Osteoblast (primary cell): ENCODE measurements around the gene HYDIN. TPM values are rescaled to one million over a fixed set of nuclear protein-coding genes. Genes with fewer than 3 reads are reported as not detected.

Experiments
- DNase-seq: peaks from one replicate; pipeline ENCODE4 v3.0.0; 2011; ENCODE audit warnings: low spot score, mixed read lengths; ENCODE audit not compliant: insufficient read length; ENCODE audit errors: missing footprints
- H2AFZ ChIP-seq: 2 replicates; pipeline ENCODE4 v1.6.0; 2011; ENCODE audit warnings: mild to moderate bottlenecking, low read length
- H3K27ac ChIP-seq: 2 replicates; pipeline ENCODE4 v1.5.1; 2011; ENCODE audit warnings: mild to moderate bottlenecking, low read depth, low read length, moderate library complexity
- H3K27me3 ChIP-seq: 2 replicates; pipeline ENCODE4 v1.6.0; 2012; ENCODE audit warnings: mild to moderate bottlenecking, control low read depth, inconsistent platforms, low read length, moderate library complexity; ENCODE audit not compliant: insufficient read depth
- H3K36me3 ChIP-seq: 2 replicates; pipeline ENCODE4 v1.5.1; 2011; ENCODE audit warnings: mild to moderate bottlenecking, low read length, control low read depth, moderate library complexity; ENCODE audit not compliant: insufficient read depth
- H3K4me1 ChIP-seq: 2 replicates; pipeline ENCODE4 v1.5.1; 2011; ENCODE audit warnings: mild to moderate bottlenecking, low read length, control low read depth, moderate library complexity; ENCODE audit not compliant: insufficient read depth
- H3K4me2 ChIP-seq: 2 replicates; pipeline ENCODE4 v1.6.0; 2011; ENCODE audit warnings: mild to moderate bottlenecking, low read length; ENCODE audit not compliant: insufficient read depth
- H3K4me3 ChIP-seq: fragments of 200-600 bp; sonication (generic); 3 replicates; pipeline ENCODE4 v1.5.1; 2012; ENCODE audit warnings: mild to moderate bottlenecking, low read length, inconsistent platforms; ENCODE audit not compliant: insufficient read depth
- H3K79me2 ChIP-seq: 2 replicates; pipeline ENCODE4 v1.6.0; 2012; ENCODE audit warnings: mild to moderate bottlenecking, low read length, control low read depth, inconsistent platforms; ENCODE audit not compliant: insufficient read depth
- H3K9me3 ChIP-seq: 2 replicates; pipeline ENCODE4 v1.5.1; 2011; ENCODE audit warnings: low read depth, low read length, control low read depth
- H4K20me1 ChIP-seq: 2 replicates; pipeline ENCODE4 v1.6.0; 2012; ENCODE audit warnings: mild to moderate bottlenecking, low read length, control low read depth; ENCODE audit not compliant: insufficient read depth
- CTCF ChIP-seq: IDR thresholded peaks from 2 replicates; pipeline ENCODE4 v1.5.1; 2011; ENCODE audit warnings: mild to moderate bottlenecking, low read depth, low read length, moderate library complexity; ENCODE audit errors: extremely low read depth
- total RNA-seq: library from RNA; depleted of rRNA; stranded (reverse); fragments of >200 nt; gene quantifications from 2 replicates; pipeline ENCODE4 v1.2.3, GENCODE V29; 2012

The HYDIN gene
- total RNA-seq, 1 donor, result 2.9 TPM

- Histone ChIP-seq H2AFZ (no peak overlapping the region), H3K4me1 (no peaks in the 10 kb centered on the region), H3K27me3 (no peaks in the 10 kb centered on the region), H3K27ac (no peak overlapping the region), H4K20me1 (no peaks in the 10 kb centered on the region), H3K4me3 (no peak overlapping the region), H3K36me3 (no peaks in the 10 kb centered on the region), H3K4me2 (no peak overlapping the region), H3K79me2 (no peaks in the 10 kb centered on the region), H3K9me3 (no peaks in the 10 kb centered on the region)
- TF ChIP-seq CTCF, result no peak
- DNase-seq, result no peak
These were observed 4.0 kb downstream of the HYDIN start for GRCh38 chr16:71226229-71227141.

DNA sequence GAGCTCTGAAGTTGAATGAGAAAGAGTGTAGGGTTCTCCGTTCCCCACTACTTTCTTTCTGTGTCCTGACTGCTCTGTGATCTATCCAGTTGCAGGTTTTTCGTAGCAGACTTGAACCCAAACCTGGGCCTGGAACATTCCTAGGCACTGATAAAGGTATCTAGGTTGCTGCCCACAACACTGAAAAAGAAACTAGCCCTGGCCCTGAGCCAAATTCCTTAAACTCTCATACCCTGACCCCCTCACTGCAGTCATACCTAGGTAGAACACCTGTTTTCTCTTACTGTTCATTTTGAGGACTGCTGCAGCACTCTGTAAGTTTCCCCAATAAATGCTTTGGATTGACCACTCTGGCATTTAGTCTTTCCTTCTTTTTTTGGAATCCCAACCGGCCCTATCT lies 5.4 kb downstream of the HYDIN start:
- Histone ChIP-seq H3K4me1 (no peaks in the 10 kb centered on the region), H3K27me3 (no peaks in the 10 kb centered on the region), H3K4me2 (no peak overlapping the region), H2AFZ (no peak overlapping the region), H3K36me3 (no peaks in the 10 kb centered on the region), H3K27ac (no peak overlapping the region), H3K79me2 (no peaks in the 10 kb centered on the region), H4K20me1 (no peaks in the 10 kb centered on the region), H3K4me3 (no peak overlapping the region), H3K9me3 (no peaks in the 10 kb centered on the region)
- no peak for TF ChIP-seq CTCF
- no peak for DNase-seq

- Histone ChIP-seq H3K9me3 (no peaks in the 10 kb centered on the region), H3K36me3 (no peaks in the 10 kb centered on the region), H3K4me1 (no peaks in the 10 kb centered on the region), H3K4me2 (no peak overlapping the region), H2AFZ (no peak overlapping the region), H3K4me3 (no peak overlapping the region), H3K27ac (no peak overlapping the region), H3K27me3 (no peaks in the 10 kb centered on the region), H4K20me1 (no peaks in the 10 kb centered on the region), H3K79me2 (no peaks in the 10 kb centered on the region)
- DNase-seq, result no peak
- no peak for TF ChIP-seq CTCF
These were observed 12.1 kb downstream of the HYDIN start for GRCh38 chr16:71218306-71218963.

DNA sequence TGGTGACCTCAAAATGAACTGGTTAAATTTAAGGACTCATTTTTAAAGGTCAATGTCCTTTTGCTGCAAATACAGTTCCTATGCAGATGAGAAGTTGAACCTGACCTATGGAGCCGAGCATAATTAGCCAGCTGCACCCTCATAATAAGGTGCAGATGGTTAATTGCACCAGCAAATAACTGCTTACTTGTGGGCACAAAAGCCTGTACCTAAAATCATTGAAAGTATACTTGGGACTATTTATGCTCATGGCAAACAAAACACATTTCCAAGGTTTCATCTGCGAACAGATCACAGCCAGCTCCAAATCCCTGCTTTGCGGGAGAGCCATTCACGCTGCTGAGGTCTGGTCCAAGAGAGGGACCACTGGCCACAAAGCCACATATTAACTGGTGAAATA lies 13.0 kb downstream of the HYDIN start:
- Histone ChIP-seq H3K4me3 (no peak overlapping the region), H3K36me3 (no peaks in the 10 kb centered on the region), H3K27me3 (no peaks in the 10 kb centered on the region), H3K4me1 (no peaks in the 10 kb centered on the region), H3K27ac (no peak overlapping the region), H3K4me2 (no peak overlapping the region), H3K79me2 (no peaks in the 10 kb centered on the region), H3K9me3 (no peaks in the 10 kb centered on the region), H2AFZ (no peak overlapping the region), H4K20me1 (no peaks in the 10 kb centered on the region)
- TF ChIP-seq CTCF, result no peak
- no peak for DNase-seq
